ENCODE results near the gene IFRD1.
"Not testable (repeated sequence)": the region's sequence is repeated elsewhere in the genome, so short reads cannot be mapped to it uniquely, and the experiment has no call there.

The IFRD1 gene

GRCh38 chr7:112444505-112444904, 5.8 kb upstream of the IFRD1 start:
- DNase-seq: no peak

- no peak for DNase-seq
These were observed 3.8 kb upstream of the IFRD1 start for GRCh38 chr7:112446431-112446830.

GRCh38 chr7:112447406-112447805, 2.9 kb upstream of the IFRD1 start:
- DNase-seq: no peak

- DNase-seq: no peak
These were observed 1.9 kb upstream of the IFRD1 start for GRCh38 chr7:112448381-112448780.

GRCh38 chr7:112448891-112449290, 1.4 kb upstream of the IFRD1 start:
- DNase-seq: no peak

- peak; percentile 44 for DNase-seq
These were observed 907 bp upstream of the IFRD1 start for GRCh38 chr7:112449353-112449752.

- DNase-seq: peak; percentile 93
These were observed 824 bp downstream of the IFRD1 start for GRCh38 chr7:112450807-112451761.

- no peak for DNase-seq
These were observed 2.0 kb downstream of the IFRD1 start for GRCh38 chr7:112452102-112452888.

- no peak for DNase-seq
These were observed 3.4 kb downstream of the IFRD1 start for GRCh38 chr7:112453505-112454171.

GRCh38 chr7:112454191-112454590, 3.9 kb downstream of the IFRD1 start:
- not testable (repeated sequence) for DNase-seq

GRCh38 chr7:112459645-112460044, 9.4 kb downstream of the IFRD1 start:
- no peak for DNase-seq

- no peak for DNase-seq
These were observed 12.0 kb downstream of the IFRD1 start for GRCh38 chr7:112462236-112462635.

- DNase-seq: no peak
These were observed 17.6 kb downstream of the IFRD1 start for GRCh38 chr7:112467867-112468266.

GRCh38 chr7:112470194-112470593, 19.9 kb downstream of the IFRD1 start:
- DNase-seq: no peak

- DNase-seq: no peak
These were observed 26.3 kb downstream of the IFRD1 start for GRCh38 chr7:112476390-112477052.

- DNase-seq: no peak
These were observed 31.0 kb downstream of the IFRD1 start for GRCh38 chr7:112481121-112481736.

GRCh38 chr7:112481833-112482670, 31.8 kb downstream of the IFRD1 start:
- no peak for DNase-seq

- DNase-seq: no peak
These were observed 34.5 kb downstream of the IFRD1 start for GRCh38 chr7:112484671-112485167.

- no peak for DNase-seq
These were observed 35.5 kb downstream of the IFRD1 start for GRCh38 chr7:112485766-112486165.

GRCh38 chr7:112487457-112488263, 37.4 kb downstream of the IFRD1 start:
- no peak for DNase-seq
